ENCODE results near the gene CNOT4.

Gene CNOT4

DNA sequence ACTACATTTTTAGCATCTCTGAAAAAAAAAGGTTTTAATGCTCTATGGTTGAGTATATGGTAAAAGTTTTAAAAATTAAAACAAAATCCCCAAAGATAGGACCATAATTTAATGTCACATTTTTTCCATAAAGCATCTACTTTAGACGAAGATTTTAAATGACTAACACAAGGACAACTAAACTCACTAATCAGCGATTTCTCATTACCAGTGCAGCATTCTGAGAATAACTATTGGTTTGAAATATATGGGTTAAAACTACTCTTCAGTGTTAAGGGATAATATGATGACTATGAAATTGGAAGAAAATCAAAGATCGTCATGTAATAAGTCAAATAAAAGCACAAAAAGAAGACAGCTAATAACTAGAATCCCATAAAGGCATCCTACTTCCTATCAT, 118.4 kb downstream of the CNOT4 start:
- DNase-seq: no peak

DNA sequence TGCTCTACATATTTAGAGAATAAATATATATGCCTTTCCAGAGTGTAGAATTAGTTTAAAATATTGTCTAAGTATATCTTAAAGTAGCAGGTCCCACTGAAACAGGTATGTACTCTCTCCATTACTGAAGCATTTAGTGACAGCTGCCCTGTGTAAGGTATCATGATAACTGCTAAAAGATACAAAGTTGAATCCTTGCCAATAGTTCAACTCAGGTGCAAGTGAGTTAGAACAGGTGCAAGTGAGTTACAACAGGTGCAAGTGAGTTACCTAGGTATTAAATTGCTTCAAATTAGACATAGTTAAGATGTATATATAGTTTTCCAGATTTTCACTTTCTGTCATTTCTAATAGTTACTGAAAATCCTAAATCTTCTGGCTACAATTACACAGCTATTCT, 119.1 kb downstream of the CNOT4 start:
- DNase-seq: no peak

DNA sequence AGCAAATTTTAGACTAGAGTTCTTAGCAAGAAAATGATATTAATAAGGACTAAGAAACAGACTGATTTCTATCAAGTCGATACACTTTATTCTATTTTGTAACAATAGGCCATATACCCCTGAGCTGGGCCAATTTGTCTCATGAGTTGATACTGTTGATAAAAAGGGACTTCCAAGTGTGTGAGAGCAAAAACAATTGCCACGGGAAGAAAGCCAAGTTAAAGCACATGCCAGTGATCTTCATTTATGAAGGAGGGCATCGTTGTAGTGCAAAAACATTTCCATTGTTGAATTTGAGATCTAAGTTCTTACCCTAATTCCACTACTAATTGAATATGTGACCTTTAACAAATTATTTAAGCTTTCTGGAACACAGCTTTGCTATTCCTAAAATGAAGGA, 119.9 kb downstream of the CNOT4 start:
- DNase-seq: no peak

DNA sequence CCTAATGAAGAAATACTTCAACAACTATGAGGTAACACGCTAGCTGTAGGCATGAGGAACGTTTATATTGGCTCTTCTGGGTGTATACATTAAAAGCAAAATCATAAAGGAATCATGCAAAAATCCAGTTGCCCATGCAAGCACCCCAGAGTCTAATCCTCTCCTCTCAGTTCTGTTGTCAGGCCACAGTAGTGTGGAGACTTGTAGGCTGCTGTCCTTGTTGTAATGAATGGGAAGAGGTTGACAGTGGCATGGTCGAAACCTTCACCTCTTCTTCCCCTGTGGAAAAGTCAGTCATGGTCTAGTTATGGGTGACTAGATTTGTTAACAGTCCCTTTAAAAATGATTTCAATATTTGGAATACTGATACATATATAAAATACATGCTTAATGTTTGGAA, 121.3 kb downstream of the CNOT4 start:
- no peak for DNase-seq

DNA sequence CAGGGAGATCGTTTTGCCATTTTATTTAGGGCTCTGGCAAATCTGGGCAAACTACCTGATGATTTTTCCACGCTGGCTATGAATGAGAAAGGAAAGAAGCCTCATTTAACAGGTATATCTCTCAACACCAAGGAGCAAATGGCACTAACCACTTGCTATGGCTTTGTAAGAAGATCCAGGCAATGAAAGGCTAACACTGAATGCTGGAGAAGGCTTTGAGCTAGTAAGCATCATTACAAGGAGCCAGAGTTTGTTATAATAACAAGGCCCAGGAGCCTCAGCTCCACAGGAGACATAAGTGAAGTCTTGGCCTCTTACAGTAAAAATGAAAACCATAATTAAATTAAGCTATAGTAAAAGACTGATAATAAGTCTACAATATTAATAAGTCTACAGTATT, 123.1 kb downstream of the CNOT4 start:
- no peak for DNase-seq

DNA sequence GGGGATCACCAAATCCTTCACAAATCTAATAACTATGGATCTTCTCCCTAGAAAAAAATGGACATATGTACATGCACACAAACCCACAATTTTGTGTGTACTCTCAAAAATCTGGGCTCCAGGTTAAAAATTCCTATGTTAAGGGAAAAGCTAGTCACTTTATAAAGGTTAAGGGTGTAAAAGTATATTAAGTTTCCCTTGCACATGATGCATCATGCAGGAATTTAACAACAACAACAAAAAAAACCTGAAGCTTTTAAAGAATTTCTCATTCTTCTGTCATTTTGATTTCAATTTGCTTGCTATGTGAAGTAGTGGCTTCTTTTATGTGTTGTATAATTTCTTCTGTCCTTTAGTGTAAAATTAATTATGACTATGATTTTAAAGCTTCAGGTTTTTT, 123.7 kb downstream of the CNOT4 start:
- DNase-seq: no peak

DNA sequence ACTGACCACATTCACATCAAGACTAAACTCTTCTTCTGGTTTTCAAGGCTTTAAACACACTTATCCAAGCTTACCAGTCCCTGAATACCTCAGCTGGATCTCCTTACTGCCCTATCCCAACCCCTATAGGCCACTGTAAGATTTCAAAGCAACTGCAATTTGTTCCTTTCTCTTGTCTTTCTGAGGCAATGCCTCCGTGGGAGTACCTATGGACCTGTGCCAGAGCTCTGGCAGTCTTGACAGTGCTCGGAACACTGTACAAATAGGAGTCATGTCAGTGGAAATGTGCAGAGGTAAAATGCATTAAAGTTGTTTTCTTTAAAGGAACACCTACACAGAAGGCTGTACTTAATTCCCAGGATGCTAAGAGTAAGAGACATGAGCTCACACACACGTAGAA, 124.7 kb downstream of the CNOT4 start:
- no peak for DNase-seq

DNA sequence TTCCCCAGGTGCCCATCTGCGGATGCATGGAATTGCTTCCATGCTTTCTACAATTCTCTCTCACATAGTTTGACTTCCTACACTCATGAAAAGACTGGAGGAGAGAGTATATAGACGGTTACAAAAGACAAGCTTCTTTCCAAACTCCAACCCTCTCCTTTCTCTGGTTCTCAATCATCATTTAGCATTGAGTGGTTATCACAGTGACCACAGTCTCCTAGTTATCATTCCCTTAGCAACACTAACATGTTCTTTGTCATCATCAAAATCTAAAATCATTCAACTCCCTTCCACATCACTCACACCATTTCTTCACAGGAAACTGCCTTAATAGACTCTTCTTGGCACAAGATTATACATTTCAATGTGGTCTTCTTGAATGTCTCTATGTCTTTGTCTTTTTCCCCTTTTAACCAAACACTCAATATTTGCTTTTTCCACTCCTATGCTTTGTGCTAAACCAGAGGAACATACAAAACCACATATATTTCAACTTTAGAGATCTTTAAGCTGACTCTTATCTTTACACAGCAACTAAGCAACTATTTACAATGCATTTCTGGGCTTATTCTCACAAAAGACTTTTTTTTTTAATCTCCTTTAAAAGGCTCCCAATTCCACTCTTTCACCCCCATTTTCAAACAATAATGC, 126.3 kb downstream of the CNOT4 start:
- no peak for DNase-seq

DNA sequence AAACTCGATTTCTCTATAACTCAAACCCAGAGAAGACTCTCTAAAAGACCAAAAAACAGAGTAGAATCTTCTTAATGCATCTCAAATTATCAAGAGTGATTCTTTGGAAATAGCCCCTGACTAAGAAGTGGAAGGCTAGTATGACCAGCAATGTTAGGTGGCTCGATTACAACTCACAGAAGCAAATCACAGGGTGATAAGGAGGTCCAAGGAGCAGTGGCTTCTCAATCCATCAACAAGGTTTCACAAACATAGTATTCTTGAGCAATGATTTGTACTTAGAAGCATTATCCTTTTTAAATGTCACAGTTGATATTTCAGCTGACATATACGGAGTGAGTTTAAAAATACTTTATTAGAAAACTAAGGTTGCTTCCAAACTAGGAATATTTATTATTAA, 127.7 kb downstream of the CNOT4 start:
- no peak for DNase-seq

DNA sequence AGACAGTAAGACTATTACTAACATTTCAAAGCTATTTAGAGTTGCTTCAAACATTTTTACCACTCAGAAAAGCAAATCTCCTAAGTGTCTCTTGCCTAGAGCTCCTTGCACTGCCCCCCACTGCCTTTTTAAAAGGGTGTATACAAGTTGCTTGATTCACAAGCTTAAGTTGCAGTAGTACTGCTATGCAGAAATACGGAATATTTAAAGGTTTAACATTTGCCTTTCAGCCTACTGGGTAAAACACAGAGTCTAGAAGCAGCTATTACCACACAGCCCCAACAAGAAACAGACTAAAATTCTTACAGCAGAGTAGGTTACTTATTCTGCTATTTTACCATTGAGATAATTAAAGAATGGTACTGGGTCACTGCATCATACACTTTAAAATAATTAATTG, 128.5 kb downstream of the CNOT4 start:
- DNase-seq: no peak

DNA sequence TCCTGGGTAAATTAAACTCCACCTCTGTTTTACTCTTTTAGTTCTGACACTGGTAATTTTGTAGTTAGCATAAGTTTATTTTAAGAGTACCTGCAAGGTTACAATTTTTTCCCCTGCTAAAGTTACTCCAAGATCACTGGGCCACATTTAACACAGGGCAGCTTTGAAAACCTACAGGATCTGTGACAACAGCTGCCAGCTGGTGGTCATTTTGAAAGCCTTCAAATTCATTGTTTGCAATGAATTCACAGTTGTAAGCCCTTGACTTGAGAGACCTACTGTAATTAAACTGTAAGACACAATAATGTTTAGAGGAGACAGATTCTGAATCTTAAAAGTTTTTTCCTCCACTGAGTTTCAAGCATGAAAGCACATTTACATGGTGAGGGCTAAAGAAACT, 129.6 kb downstream of the CNOT4 start:
- no peak for DNase-seq

DNA sequence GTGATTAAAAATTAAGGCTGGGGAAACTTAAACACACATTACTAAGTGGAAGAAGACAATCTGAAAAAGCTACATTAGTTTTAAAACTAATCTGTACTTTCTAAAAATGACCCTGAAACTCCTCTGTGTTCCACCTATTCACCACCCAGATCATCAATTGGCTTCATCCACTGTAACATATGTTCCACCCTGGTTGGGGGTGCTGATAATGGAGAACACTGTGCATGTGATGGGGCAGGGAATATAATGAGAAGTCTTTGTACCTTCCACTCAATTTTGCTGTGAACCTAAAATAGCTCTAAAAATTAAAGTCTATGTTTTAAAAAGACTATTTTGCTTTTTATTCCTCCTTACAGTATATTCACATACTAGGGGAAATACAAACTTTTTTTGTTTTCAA, 132.7 kb downstream of the CNOT4 start:
- DNase-seq: no peak

DNA sequence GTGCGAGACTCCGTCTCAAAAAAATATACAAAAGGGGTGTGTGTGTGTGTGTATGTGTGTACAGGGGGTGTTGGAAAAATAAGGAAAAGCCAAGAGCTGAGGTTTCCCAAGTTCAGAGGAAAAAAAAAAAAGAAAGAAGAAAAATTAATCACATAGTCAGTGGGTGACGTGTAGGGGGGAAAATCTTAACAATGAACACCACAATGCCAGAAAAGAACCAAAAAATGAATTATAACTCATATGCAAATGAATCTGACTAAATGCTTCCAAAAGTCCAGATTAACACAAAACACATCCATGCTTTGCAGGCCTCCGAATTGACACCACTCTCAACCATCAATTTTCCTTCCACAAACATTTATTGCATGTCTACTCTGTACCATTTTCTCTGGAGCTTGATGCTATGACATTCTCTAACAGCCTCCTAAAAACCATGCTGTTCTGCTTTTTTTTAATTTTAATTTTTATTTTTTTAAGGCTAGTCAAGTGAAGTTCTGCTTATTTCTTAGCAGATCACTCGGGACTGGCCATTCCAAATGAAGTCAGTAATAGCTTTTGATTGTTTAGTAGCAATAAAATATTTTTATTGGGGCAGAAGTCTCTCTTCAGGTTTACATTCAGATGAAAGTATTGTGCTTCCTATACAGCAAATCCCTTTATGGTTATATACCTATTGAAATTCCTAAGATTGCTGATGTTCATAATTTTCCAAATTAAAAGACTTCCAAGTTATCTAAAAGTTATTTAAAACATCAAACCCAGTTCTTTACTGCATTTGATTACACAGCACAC, 133.8 kb downstream of the CNOT4 start:
- no peak for DNase-seq

DNA sequence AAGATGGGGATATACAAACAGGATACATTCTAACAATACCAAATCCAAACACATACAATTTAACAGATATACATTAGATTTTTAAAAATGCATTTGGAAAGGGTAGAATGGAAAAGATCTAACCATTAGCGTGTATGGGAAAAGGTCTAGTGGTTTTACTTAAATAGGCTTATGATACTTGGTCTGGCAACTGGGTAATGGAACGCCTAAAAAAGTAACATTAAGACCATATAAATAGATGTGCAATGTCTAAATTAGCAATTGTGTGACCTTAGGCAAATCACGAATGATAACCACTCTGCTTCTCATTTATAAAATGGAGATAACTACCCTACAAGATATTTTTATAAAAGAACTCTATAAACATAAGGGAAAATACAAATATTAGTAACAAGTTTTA, 135.2 kb downstream of the CNOT4 start:
- no peak for DNase-seq

DNA sequence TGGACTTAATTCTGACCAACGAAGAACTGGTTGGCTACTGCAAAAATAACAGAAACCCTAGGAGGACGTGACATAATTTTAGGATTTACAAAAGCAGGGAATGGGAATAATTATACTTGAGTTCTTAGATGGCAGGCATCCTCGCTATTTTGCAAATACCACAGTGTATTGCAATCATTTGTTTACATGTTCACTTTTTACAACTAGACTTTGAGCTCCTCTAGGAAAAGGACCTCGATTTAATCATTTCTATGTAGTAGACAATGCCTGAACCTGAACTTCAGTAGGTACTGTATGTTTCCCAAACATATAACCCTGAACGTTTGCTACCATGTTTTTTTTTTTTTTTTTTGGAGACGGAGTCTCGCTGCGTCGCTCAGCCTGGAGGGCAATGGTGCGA, 137.7 kb downstream of the CNOT4 start:
- no peak for DNase-seq

DNA sequence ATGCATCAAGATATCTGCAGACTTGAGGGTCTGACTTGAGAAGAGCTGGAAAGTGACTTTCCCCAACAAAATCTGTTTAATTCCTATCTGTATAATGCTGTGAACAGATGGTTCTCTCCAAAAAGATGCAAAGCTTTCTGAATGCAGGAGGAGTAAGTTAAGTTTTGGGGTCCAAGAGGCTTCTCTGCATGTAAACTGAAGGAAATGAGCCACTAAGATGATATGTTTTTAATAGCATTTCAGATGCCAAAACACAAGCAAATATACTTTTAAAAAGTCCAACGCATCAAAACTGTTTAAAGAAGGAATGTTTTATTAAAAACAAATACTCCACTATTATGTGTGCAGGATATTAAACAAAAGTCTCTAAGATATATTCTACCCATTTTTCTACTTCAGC, 139.2 kb downstream of the CNOT4 start:
- no peak for DNase-seq

DNA sequence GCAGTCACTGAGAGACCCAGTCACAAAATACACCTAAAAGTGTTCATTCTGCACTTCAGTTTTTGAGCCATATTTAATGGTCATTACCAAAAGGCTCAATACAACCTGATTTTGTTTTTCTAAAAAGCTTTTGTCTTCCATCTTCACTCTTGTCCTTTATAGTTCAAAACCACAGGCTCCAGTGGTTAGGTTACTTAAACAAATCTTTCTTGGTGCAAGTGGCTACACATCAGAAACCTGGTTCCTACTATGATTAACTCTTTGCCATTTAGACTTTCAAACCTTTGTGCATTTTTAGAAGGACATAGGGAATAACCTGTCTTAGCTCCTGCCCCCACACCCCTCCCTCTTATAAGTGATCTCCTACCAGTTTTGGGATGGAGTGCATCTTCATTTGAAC, 140.5 kb downstream of the CNOT4 start:
- no peak for DNase-seq

DNA sequence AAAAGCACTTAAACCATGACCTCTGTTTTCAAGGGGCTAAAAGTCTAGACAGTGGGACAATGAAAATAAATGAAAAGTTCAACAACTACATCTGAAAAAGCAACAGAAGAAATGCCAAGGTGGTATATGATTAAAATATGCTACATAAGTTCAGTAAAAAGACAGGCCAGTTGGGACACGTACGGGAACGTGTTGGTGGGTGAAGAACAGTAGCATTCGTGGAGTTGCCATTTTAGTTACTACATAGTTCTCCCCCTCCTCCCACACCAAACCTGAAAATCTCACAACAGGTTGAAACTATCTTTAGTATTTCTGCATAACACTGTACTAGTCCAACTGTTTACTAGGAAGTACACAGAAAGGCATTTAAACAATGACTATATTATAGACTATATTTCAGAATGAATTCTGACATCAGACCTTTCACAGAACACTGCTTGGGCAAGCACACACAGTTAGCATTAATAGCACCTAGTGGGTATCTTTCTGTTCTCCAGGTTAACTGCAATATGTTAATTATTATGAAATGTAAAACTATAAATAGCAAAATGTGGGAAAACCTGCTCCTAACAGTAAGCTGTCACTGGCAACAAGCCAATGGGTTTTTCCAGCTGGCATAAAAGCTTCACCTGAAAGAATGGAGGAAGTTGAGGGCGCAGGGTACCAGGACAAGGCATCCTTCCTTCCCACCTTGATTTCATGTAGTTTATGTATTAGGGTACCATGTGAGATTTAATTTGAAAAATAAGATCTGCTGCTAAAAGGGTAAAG, 141.3 kb downstream of the CNOT4 start:
- no peak for DNase-seq

DNA sequence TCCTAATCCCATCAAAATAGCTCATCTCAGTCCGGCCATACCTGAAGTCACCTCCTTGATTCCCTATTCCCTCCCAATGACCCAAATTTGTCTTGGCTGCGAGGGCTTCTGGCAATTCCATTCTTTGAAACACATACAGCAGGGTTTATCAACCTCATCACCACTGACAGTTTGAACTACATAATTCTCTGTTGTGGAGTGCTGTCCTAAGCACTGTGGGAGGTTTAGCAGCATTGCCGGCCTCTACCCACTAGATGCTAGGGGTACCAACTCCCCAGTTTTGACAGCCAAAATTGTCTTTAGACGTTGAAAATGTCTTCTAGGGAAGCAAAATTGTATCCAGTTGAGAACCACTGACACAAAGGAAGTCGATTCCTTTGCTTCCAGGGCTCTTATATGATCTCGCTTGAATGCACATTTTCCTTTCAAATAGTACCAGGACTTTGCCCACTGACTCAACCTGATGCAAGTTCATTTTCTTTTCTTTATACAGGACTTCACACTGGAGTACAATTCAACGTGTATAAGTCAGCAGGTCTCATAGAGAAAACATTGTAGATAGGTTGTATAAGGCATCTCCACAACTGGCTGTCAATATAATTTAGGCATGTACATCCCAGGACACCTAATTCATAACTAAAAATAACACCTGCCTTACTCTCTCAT, 142.9 kb downstream of the CNOT4 start:
- no peak for DNase-seq

DNA sequence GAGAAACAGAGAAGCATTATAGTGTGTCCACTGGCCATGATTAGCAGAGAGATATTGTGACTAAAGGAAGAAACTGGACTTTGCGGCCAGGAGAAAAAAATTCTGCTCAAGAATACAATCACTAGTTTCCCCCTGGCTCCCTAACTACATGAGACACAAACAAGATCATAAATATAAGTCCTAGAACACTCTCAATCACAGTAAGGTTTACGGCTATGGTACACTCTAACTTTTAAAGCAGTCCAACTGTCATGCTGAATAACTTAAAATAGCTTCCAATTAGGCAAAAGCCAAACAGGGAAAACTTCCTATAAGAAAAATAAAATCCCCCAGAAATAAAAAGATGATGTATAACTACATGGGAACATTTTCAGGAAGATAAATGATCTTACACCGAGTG, 144.2 kb downstream of the CNOT4 start:
- DNase-seq: no peak

DNA sequence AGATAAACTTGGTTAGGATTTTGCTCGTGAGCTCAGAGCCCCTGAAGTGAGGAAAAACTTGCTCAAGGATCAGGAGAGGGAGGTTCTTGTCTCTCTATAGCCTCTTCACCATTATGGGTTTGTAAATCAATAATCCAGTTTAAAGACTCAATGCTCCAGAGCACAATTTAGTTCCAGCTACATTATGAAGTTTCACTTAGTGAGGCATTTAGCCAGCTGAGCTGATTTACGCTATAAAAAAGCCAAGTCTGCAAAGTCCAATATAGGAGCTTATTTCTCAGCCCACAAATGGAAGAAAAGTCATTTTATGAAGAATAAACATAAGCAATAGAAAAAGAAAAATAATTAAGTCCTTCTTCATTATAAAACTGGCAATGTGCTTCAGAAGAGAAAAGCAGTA, 145.7 kb downstream of the CNOT4 start:
- DNase-seq: no peak

DNA sequence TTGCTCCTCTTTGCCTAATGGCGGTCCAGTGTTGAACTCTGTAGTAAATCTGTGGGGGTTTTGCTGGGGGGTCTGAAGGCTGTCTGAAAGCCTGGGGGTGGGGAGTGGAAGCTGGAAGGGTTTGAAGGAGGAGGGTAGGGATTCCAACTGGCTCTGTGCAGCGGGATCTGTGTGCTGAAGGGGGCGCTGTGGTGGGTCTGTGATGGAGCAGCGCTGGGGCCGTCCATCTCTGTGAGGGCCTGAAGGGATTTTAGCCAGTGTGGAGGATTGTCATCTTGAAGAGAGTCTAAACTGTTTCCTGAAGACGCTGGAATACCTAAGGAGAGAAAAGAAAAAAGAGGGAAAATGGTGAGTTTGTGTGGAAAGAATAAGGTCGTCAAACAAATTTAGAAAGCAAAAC, 147.0 kb downstream of the CNOT4 start:
- no peak for DNase-seq

DNA sequence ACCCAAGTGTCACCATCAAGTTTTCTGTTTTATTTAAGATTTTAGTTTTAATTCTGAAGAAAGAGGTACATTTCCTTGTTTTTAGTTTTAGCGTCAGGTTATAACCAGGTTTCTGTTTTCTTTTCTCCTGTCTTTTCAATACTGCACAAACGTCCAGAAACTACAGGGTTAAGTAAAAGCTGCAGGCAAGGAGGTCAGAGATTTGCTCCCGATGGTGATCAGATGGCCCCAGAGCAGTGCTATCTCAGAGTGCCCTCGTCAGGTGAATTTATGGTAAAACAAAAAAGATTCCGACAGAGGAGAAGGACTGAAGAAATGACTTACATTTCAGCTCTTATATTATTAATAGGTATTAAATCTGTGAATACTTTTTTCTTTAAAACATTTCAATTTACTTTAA, 148.1 kb downstream of the CNOT4 start:
- DNase-seq: no peak

DNA sequence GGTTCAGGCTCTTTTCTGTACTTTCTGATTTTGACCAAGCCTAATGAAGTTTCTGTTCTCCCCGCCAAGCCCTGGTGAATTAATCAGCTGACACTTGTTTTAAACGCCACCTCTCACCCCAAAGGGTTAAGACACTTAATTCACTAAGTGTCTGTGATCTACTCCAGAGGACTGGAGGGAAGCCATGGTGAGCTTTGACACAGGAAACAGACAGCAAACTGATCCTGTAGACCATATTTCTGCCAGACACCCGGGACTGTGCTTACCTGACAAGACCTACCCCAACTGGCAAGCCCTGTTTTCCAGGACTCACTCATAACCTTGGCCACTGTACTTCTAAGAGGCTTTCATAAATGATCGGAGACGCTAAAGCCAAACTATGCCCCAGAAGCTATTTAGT, 150.3 kb downstream of the CNOT4 start:
- DNase-seq: no peak
